Activated T-helper 1 cell treated with anti-CD3 and anti-CD28 coated beads, Interleukin-2, amount 50 U/mL, for 16 hours (primary cell): ENCODE measurements around the gene EGLN2.
"Not testable (repeated sequence)": the region's sequence is repeated elsewhere in the genome, so short reads cannot be mapped to it uniquely, and the experiment has no call there.

ENCODE experiments used
- DNase-seq, 2 donors: peaks; one replicate each; pipeline ENCODE4 v3.0.0-alpha.2; 2020; ENCODE audit warnings: low read depth in 1 of 2, low spot score in 1 of 2

EGLN2 gene

DNA sequence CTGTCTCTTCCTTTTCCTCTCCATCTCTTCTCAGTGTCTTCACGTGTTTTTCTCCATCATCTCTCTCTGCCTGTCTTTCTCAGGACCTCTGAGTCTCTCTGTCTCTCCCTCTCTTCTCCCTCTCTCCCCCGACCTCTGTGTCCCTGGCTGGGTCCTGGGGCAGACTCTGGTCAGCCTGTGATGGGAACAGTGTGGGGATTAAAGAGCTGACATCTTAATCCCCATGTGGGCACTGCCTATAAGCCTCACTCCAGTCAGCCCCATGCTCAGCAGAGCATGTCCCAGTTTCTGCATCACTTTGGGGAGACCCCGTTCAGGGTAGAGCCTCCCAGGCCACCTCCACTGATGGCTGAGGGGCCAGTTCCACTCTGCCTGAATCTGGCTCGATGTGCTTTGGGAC, 16.2 kb downstream of the EGLN2 start:
- no peak for DNase-seq

DNA sequence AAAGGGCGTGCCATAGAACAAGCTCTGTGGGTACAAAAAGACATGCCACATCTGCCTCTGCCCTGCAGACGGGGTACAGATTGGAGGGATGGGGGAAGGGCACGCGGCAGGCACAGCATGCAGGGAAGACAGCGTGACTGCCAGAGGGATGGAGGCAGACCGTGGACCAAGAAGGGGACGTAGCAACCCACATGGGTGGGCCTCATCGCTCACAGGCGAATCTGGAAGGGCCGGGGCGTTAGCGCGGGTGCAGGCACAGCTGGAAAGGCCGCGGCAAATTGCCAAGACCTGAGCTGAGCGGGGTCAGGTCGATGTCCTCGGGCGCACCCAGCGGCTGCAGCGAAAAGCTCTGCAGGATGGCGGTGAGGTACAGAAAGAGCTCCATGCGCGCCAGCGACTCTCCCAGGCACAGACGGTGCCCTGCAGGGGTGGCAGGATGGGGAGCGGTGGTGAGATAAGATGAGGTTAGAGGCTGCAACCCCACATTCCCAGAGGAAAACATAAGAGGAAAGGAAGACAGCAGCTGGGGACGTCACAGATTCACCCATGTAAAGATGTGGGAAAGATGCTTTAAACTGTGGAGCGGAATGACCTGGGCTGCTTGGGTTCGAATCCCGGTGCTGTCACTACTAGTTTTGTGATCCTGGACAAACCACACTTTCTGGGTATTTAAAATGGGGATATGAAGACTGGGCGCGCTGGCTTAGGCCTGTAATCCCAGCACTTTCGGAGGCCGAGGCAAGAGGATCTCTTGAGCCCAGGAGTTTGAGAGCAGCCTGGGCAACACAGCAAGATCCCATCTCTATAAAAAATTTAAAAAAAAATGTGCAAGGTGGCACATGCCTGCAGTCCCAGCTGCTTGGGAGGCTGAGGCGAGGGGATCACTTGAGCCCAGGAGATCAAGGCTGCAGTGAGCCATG, 19.7 kb downstream of the EGLN2 start:
- DNase-seq, result peak; percentile 51 to 68

DNA sequence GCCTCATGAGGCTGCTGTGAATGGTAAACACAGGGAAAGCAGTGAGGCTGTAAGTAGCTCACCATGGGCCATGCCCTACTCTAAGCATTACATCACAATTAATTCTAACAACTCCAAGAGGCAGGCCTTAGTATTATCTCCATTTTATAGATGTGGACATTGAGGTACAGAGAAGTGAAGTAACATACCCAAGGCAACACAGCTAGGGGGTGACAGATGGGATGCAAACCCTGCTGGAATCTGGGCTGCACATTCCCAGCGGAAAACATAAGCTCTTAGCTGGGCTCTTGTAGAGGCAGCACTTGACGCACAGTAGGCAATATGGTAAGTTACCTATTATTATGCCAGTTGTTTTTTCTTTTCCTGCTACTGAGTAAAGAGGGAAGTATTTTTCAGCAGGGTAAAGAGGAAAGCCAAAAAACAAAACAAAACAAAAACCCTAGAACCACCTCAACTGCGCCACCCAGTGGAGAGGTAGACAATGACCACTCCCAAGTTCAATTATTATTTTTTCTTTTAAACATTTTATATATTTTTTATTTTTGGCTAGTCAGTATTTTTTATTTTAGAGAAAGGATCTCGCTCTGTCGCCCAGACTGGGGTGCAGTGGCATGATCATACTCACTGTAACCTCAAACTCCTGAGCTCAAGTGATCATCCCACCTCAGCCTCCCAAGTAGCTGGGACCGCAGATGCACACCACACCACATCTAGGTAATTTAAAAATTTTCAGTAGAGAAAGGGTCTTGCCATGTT, 20.7 kb downstream of the EGLN2 start:
- DNase-seq, result peak in 1 of 2 donors; percentile 49

DNA sequence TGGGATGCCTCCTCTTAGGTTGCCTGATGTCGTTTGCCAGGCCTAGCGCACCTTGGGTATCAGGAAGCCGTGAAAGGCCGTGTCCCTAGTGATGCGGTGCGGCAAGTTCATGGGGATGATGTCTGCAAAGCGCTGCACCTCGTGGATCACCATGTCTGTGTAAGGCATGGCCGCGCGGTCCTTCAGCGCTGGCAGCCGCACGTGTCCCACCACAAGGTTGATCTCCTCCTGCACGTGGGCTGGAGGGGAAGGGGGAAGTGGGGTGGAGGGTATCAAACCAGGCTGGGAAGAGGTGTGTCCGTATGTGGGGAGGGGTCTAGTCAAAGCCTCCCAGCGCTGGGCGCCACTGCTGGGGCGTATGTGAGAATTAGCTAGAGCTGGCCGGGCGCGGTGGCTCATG, 23.2 kb downstream of the EGLN2 start:
- DNase-seq, result no peak

DNA sequence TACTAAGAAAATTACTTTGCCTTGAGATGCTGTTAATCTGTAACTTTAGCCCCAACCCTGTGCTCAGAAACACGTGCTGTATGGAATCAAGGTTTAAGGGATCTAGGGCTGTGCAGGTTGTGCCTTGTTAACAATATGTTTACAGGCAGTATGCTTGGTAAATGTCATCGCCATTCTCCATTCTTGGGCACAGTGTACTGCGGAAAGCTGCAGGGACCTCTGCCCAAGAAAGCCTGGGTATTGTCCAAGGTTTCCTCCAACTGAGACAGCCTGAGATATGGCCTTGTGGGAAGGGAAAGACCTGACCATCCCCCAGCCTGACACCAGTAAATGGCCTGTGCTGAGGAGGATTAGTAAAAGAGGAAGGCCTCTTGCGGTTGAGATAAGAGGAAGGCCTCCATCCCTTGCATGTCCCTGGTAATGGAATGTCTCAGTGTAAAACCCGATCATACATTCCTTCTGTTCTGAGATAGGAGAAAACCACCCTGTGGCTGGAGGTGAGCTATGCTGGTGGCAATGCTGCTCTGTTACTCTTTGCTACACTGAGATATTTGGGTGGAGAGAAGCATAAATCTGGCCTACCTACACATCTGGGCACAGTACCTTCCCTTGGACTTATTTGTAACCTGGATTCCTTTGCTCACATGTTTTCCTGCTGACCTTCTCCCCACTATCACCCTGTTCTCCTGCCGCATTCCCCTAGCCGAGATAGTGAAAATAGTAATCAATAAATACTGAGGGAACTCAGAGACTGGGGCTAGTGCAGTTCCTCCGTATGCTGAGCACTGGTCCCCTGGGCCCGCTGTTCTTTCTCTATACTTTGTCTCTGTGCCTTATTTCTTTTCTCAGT, 23.9 kb downstream of the EGLN2 start:
- not testable (repeated sequence) for DNase-seq

GRCh38 chr19:40824916-40825315, 25.9 kb downstream of the EGLN2 start:
- not testable (repeated sequence) for DNase-seq

DNA sequence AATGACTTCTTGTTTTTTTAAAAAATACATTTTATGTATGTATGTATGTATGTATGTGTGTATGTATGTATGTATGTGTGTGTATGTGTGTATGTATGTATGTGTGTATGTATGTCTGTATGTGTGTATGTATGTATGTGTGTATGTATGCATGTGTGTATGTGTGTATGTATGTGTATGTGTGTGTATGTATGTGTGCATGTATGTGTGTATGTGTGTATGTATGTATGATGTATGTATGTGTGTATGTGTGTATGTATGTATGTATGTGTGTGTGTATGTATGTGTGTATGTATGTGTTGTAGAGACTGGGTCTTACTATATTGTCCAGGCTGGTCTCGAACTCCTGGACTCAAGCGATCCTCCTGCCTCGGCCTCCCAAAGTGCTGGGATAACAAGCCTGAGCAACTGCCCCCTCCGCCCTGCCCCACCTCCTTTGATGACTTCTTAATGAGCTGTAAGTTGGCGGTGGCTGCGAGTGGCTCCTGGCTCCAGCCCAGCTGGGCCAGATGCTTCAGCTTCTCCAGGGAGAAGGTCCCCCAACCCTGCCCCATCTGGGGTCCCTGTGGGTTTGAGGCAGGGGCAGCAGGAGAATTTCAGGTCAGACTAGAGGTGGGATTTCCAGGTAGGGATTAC, 26.6 kb downstream of the EGLN2 start:
- DNase-seq, result not testable (repeated sequence)

DNA sequence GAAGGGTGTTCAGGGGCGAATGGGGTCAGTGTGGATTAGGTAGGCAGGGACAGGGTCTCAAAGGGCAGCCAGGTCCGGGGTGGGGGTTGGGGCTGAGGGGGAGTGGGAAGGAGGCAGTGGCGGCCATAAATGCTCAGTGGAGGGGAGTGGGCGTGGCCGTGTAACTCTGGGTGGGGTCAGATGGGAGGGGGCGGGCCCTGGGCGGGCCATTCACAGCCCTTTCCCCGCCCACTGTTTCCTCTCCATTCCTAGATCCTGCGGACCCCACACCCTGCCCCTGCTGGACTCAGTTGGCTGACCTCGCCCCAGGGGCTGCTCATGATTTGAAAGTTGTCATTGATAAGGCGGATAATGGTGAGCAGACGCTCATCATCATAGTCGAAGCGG, 27.3 kb downstream of the EGLN2 start:
- not testable (repeated sequence) for DNase-seq

- not testable (repeated sequence) for DNase-seq
Observed at GRCh38 chr19:40826699-40827385, 27.9 kb downstream of the EGLN2 start.

- DNase-seq, result no peak
Observed at GRCh38 chr19:40827386-40828247, 28.6 kb downstream of the EGLN2 start.

DNA sequence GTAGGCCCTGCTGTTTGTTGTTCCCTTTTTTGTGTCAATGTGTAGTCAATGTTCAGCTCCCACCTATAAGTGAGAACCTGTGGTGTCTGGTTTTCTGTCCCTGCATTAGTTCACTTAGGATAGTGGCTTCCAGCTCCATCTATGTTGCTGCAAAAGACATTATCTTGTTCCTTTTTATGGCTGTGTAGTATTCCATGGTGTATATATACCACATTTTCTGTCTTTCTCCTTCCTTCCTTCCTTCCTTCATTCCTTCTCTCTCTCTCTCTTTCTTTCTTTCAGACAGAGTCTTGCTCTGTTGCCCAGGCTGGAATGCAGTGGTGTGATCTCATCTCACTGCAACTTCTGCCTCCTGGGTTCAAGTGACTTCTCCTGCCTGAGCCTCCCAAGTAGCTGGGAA, 30.2 kb downstream of the EGLN2 start:
- DNase-seq, result no peak

- DNase-seq, result not testable (repeated sequence)
Observed at GRCh38 chr19:40830741-40831140, 31.8 kb downstream of the EGLN2 start.

DNA sequence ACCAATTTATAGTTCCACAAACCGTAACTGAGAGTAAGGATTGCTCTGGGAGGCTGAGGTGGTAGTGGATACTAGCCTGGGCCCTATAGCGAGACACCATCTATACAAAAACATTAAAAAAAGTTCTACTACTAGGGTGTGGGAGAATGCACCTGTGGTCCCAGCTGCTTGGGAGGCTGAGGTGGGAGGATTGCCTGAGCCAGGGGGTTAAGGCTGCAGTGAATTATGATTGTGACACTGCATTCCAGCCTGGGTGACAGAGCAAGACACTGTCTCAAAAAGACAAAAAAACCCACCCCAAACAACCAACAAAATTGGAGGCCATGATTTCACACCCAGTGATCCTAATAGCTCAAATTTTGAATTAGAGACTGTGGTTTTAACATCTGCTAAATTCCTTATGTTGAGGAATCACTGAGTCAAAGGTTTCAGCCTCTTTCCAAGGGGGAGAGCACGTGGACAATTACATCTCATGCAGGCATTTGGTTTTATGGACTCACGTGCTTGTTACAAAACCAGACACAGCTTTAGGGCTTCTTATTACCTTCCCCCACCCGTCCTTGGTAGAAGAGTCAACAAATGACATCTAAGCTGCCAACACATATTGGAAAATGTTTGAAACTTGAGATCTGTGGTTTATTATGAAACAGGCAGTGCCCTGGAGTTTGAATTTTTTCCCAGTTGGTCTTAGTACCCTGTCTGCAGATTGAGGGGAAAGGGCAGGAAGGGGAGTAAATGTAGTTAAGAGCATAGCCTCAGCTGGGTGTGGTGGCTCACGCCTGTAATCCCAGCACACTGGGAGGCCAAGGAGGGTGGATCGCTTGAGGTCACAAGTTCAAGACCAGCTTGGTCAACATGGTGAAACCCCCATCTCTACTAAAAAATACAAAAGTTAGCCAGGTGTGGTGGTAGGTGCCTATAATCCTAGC, 32.8 kb downstream of the EGLN2 start:
- no peak for DNase-seq

DNA sequence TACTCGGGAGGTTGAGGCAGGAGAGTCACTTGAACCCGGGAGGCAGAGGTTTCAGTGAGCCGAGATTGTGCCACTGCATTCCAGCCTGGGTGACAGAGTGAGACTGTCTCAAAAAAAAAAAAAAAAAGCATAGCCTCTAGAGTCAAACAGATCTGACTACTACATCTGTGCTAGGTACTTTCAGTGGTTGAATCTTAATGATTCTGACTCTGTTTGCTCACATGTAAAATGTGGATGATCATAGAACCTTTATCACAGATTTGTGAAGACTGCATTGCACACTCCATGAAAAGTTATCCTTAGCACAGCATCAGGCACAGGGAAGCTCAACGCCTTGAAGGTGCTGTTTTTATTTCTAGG, 33.4 kb downstream of the EGLN2 start:
- not testable (repeated sequence) for DNase-seq

GRCh38 chr19:40833728-40834533, 34.9 kb downstream of the EGLN2 start:
- DNase-seq, result not testable (repeated sequence)

DNA sequence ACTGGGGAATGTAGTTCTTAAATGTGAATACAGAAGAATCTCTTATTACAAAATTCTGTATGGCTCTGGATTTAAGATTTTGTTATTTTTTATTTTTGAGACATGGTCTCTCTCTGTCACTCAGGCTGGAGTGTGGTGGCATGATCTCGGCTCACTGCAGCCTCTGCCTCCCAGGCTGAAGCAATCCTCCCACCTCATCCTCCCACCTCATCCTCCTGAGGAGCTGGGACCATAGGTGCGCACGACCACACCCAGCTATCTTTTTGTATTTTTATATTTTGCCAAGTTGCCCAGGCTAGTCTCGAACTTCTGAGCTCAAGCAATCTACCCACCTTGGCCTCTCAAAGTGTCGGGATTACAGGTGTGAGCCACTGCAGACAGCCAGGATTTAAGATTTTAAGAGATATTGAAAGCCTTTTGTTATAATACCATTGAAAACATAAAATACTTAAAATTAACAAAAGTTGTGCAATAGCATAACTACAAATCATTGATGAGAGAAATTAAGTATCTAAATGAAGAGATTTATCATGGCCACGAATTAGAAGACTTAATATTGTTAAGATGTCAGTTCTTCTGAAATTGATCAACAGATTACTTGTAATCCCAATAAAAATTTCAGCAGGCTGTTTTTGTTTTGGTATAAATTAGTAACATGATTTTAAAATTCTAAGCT, 37.9 kb downstream of the EGLN2 start:
- no peak for DNase-seq

DNA sequence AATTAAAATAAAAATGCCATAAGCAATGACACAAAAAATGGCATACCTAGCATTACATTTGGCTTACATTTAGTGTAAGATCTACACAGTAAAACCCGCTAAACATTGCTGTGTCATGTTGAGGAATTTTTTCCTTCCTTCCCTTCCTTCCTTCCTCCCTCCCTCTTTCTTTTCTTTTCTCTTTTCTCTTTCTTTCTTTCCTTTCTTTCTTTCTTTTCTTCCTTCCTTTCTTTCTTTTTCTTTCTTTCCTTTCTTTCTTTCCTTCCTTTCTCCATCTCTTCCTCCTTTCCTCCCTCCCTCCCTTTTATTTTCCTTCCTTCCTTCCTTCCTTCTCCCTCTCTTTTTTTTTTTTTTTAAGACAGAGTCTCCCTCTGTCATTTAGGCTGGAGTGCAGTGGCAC, 39.5 kb downstream of the EGLN2 start:
- not testable (repeated sequence) for DNase-seq
